ENCODE data around the gene TTC24.
"Not testable (repeated sequence)": the region's sequence is repeated elsewhere in the genome, so short reads cannot be mapped to it uniquely, and the experiment has no call there.

- TF ChIP-seq CTCF (IDR thresholded peaks at IDR 0.05; ENCODE audit: low read depth, low read length, poor library complexity, severe bottlenecking); EZH2phosphoT487 (IDR thresholded peaks at IDR 0.05; ENCODE audit: borderline replicate concordance, low read length): not testable (repeated sequence)
Observed at GRCh38 chr1:156587927-156588326, 8.4 kb downstream of the TTC24 start.

Data from DOHH2 (cell line).